Body of pancreas (tissue), 4 donors: ENCODE results near the gene DDX42. TPM values are rescaled to one million over a fixed set of nuclear protein-coding genes. Genes with fewer than 3 reads are reported as not detected.
"Not testable (repeated sequence)": the region's sequence is repeated elsewhere in the genome, so short reads cannot be mapped to it uniquely, and the experiment has no call there.

Source experiments
- ATAC-seq: fragments of 150-250 bp; one replicate; pipeline ENCODE4 v1.9.1; 2016
- DNase-seq, 4 donors: peaks; one replicate each; pipeline ENCODE4 v3.0.0-alpha.2; 2019
- H3K27ac ChIP-seq, 4 donors: fragments of 200-600 bp; sonication (generic); 1 replicate in 3 of 4; 2 replicates in 1 of 4; pipeline versions ENCODE4 v1.5.1 to v1.6.1; 2016 to 2019; ENCODE audit warnings: mild to moderate bottlenecking in 1 of 4, mixed read lengths in 1 of 4, moderate library complexity in 1 of 4
- H3K27me3 ChIP-seq, 2 donors: fragments of 200-600 bp; sonication (generic); one replicate each; pipeline ENCODE4 v1.6.0; 2016; ENCODE audit warnings: mild to moderate bottlenecking in 1 of 2
- H3K36me3 ChIP-seq, 2 donors: fragments of 200-600 bp; sonication (generic); replicated peaks in 1 of 2; 2 replicates each; pipeline ENCODE4 v1.5.1; 2016; ENCODE audit warnings: low read depth in 2 of 2; ENCODE audit not compliant: insufficient read depth in 1 of 2
- H3K4me1 ChIP-seq: fragments of 200-600 bp; sonication (generic); one replicate; pipeline ENCODE4 v1.6.0; 2016
- H3K4me3 ChIP-seq, 2 donors: fragments of 200-600 bp; sonication (generic); 1 replicate in 1 of 2; 2 replicates in 1 of 2; pipeline ENCODE4 v1.5.1; 2016 to 2019
- H3K9me3 ChIP-seq, 3 donors: fragments of 200-600 bp; sonication (generic); 1 replicate in 2 of 3; 2 replicates in 1 of 3; pipeline ENCODE4 v1.5.1; 2016
- POLR2A ChIP-seq, 3 donors: fragments of 450-650 bp; IDR thresholded peaks; one replicate each; pipeline ENCODE4 v1.6.1; 2016; ENCODE audit warnings: antibody characterized with exemption in 3 of 3, mild to moderate bottlenecking in 2 of 3
- WGBS, 2 donors: methylation state at CpG; one replicate each; pipeline ENCODE4 v1.1.5; 2017; 5-methylcytosine and 5-hydroxymethylcytosine counted together
- intact Hi-C: fragments of 100-400 bp; cut with DNase I; formaldehyde crosslinking; loops from one replicate; pipeline ENCODE4 v1.15.1; 2023
- total RNA-seq, 2 donors: library from RNA; depleted of rRNA; stranded (reverse); fragments of >200 nt; gene quantifications; one replicate each; pipeline ENCODE4 v1.1.0, GENCODE V29; 2016
- TF ChIP-seq, protein P1 (sequence below), 7 experiments: fragments of 450-650 bp in 4 of 7; fragments of 200-600 bp in 3 of 7; sonication (generic) in 3 of 7; IDR thresholded peaks; one replicate each; pipeline ENCODE4 v1.5.1; 2016 to 2019; ENCODE audit warnings: antibody characterized with exemption in 7 of 7

DDX42 gene
- total RNA-seq, 2 donors from 2014 or later: 114 to 116 TPM

GRCh38 chr17:63850401-63850800, 76.4 kb downstream of the DDX42 start:
- Histone ChIP-seq H3K4me1 (peaks cover 12% of the 10 kb centered on the region), H3K36me3 (no peaks in the 10 kb centered on the region), H3K27ac (no peak overlapping the region), H3K9me3 (peaks cover 0 to 6% (median 0%) of the 10 kb centered on the region in 3 donors), H3K27me3 (no peaks in the 10 kb centered on the region), H3K4me3 (no peak overlapping the region)
- WGBS, 2 donors: 88 to 91% methylated on average over 9 of the region's 9 CpGs
- no peak for DNase-seq
- ATAC-seq: no peak
- intact Hi-C loops: no loop called here
- TF ChIP-seq, protein P1, sequence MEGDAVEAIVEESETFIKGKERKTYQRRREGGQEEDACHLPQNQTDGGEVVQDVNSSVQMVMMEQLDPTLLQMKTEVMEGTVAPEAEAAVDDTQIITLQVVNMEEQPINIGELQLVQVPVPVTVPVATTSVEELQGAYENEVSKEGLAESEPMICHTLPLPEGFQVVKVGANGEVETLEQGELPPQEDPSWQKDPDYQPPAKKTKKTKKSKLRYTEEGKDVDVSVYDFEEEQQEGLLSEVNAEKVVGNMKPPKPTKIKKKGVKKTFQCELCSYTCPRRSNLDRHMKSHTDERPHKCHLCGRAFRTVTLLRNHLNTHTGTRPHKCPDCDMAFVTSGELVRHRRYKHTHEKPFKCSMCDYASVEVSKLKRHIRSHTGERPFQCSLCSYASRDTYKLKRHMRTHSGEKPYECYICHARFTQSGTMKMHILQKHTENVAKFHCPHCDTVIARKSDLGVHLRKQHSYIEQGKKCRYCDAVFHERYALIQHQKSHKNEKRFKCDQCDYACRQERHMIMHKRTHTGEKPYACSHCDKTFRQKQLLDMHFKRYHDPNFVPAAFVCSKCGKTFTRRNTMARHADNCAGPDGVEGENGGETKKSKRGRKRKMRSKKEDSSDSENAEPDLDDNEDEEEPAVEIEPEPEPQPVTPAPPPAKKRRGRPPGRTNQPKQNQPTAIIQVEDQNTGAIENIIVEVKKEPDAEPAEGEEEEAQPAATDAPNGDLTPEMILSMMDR (IDR thresholded peaks at IDR 0.05): no peak
- no peak for TF ChIP-seq POLR2A (IDR thresholded peaks at IDR 0.05)

GRCh38 chr17:63853260-63853659, 79.3 kb downstream of the DDX42 start:
- H3K9me3 ChIP-seq: peaks cover 0 to 6% (median 0%) of the 10 kb centered on the region in 3 donors
- TF ChIP-seq POLR2A (IDR thresholded peaks at IDR 0.05): no peak
- TF ChIP-seq, protein P1 (IDR thresholded peaks at IDR 0.05): no peak
- H3K27me3 ChIP-seq: no peaks in the 10 kb centered on the region
- WGBS, 2 donors: 83 to 94% methylated on average over 2 of the region's 2 CpGs
- H3K4me1 ChIP-seq: peaks cover 12% of the 10 kb centered on the region
- no peak overlapping the region for H3K4me3 ChIP-seq
- intact Hi-C loops: no loop called here
- H3K27ac ChIP-seq: no peak overlapping the region
- H3K36me3 ChIP-seq: no peaks in the 10 kb centered on the region
- no peak for DNase-seq
- no peak for ATAC-seq

DNA sequence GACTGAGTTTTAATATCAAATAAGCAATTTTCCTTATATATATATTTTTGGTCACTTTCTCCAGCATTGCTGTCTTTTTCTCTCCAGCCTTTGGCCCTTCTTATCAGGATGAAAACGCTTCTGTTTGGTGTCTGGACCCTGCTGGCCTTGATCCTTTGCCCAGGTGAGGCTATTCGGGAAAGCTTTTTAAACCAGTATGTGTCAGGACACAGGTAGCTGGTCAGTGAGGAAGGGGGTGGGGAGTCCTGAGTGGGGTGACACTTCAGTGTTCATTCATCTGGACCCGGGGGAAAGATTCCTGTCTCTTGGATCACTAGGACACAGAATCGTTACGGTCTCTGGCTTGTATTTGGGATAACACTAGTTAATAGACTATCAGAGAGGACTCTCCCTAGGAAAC, 80.7 kb downstream of the DDX42 start:
- Histone ChIP-seq H3K9me3 (no peaks in the 10 kb centered on the region), H3K4me1 (no peaks in the 10 kb centered on the region), H3K4me3 (no peak overlapping the region), H3K36me3 (no peaks in the 10 kb centered on the region), H3K27me3 (no peaks in the 10 kb centered on the region), H3K27ac (no peak overlapping the region)
- 49 to 59% methylated on average over 5 of the region's 5 CpGs for whole genome bisulfite sequencing, 2 donors
- TF ChIP-seq, protein P1 (IDR thresholded peaks at IDR 0.05): no peak
- TF ChIP-seq POLR2A (IDR thresholded peaks at IDR 0.05): no peak
- ATAC-seq (no peak), DNase-seq (no peak)
- intact Hi-C loops: no loop called here

DNA sequence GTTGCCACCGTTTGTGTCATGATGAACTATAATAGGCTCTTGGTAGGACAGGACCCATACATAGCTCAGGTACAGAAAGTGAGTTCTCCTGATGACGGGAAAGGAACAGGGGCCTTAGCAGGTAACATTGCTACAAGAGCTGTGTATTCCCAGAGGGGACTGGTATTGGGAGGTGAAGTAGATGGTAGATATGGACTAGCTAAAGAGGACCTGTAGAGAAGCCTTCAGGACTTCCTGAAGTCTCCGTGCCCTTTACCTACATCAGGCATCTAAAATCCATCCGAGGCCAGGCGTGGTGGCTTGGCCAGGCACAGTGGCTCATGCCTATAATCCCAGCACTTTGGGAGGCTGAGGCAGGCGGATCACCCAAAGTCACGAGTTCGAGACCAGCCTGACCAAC, 81.2 kb downstream of the DDX42 start:
- no peak for ATAC-seq
- TF ChIP-seq, protein P1 (IDR thresholded peaks at IDR 0.05): no peak
- no peak for TF ChIP-seq POLR2A (IDR thresholded peaks at IDR 0.05)
- no peak overlapping the region for H3K27ac ChIP-seq
- no peaks in the 10 kb centered on the region for H3K36me3 ChIP-seq
- no peak for DNase-seq
- H3K9me3 ChIP-seq: no peaks in the 10 kb centered on the region
- intact Hi-C loops: no loop called here
- H3K27me3 ChIP-seq: no peaks in the 10 kb centered on the region
- no peaks in the 10 kb centered on the region for H3K4me1 ChIP-seq
- no peak overlapping the region for H3K4me3 ChIP-seq
- 79% methylated on average over 8 of the region's 8 CpGs for WGBS, 2 donors

- H3K4me1 ChIP-seq, DNase-seq, H3K9me3 ChIP-seq, intact Hi-C loops, H3K27me3 ChIP-seq, H3K36me3 ChIP-seq, ATAC-seq, H3K27ac ChIP-seq, H3K4me3 ChIP-seq: not testable (repeated sequence)
- 76 to 85% methylated on average over 8 of the region's 8 CpGs for WGBS, 2 donors
These were observed 82.5 kb downstream of the DDX42 start for GRCh38 chr17:63856425-63856824.
